ENCODE data around the gene TDRD15. TPM values are rescaled to one million over a fixed set of nuclear protein-coding genes. Genes with fewer than 3 reads are reported as not detected.

Gene TDRD15
- polyA plus RNA-seq, 1 donor (not counting 4 experiments of a cell fraction or from before 2014, with no cell fraction given): not detected

GRCh38 chr2:21161122-21161521, 37.4 kb downstream of the TDRD15 start:
- TF ChIP-seq CTCF (optimal IDR thresholded peaks at IDR 0.05 in 1 of 3, IDR thresholded peaks at IDR 0.05 in 1 of 3, conservative IDR thresholded peaks at IDR 0.05 in 1 of 3; ENCODE audit: extremely low read depth in 1 of 3, insufficient read depth in 2 of 3, low read length in 3 of 3): no peak
- no peak for TF ChIP-seq EZH2 (IDR thresholded peaks at IDR 0.05; ENCODE audit: low read length)
- Histone ChIP-seq H4K20me1 (ENCODE audit: control insufficient read depth, extremely low read depth, insufficient read depth, low read length) (no peaks in the 10 kb centered on the region), H3K9me1 (ENCODE audit: control insufficient read depth, extremely low read depth, insufficient read depth, low read length) (no peaks in the 10 kb centered on the region), H3K9me3 (ENCODE audit: control insufficient read depth, low read depth, low read length) (no peaks in the 10 kb centered on the region), H3K27me3 (ENCODE audit: control insufficient read depth, extremely low read depth, insufficient read depth, low read length) (no peaks in the 10 kb centered on the region), H2AFZ (ENCODE audit: control insufficient read depth, low read length) (no peak overlapping the region), H3K4me2 (ENCODE audit: control insufficient read depth, extremely low read depth, insufficient read depth, low read depth, low read length) (no peak overlapping the region), H3K4me1 (ENCODE audit: control insufficient read depth, extremely low read depth, insufficient read depth, low read length) (no peaks in the 10 kb centered on the region), H3K27ac (ENCODE audit: control insufficient read depth, insufficient read depth, low read length) (no peak overlapping the region), H3K9ac (ENCODE audit: control insufficient read depth, extremely low read depth, insufficient read depth, low read length) (no peak overlapping the region), H3K36me3 (ENCODE audit: control insufficient read depth in 2 of 2, extremely low read depth in 1 of 2, insufficient read depth in 2 of 2, low read length in 2 of 2) (no peaks in the 10 kb centered on the region), H3K79me2 (ENCODE audit: control insufficient read depth, insufficient read depth, low read length) (no peaks in the 10 kb centered on the region), H3K4me3 (ENCODE audit: control insufficient read depth in 2 of 3, extremely low read depth in 1 of 3, insufficient read depth in 2 of 3, low read depth in 1 of 3, low read length in 3 of 3) (no peak overlapping the region)
- dilution Hi-C loops (cut with MboI; ENCODE audit: extremely low pct_ligation_motif_present, low sequenced_read_pairs): no loop called here
- no peak for DNase-seq (ENCODE audit: low read depth, low spot score)
- no peak for FAIRE-seq

GRCh38 chr2:21161832-21162614, 38.3 kb downstream of the TDRD15 start:
- H3K36me3 ChIP-seq (ENCODE audit: control insufficient read depth in 2 of 2, extremely low read depth in 1 of 2, insufficient read depth in 2 of 2, low read length in 2 of 2): no peaks in the 10 kb centered on the region
- DNase-seq (ENCODE audit: low read depth, low spot score): no peak
- H2AFZ ChIP-seq (ENCODE audit: control insufficient read depth, low read length): no peak overlapping the region
- H3K4me3 ChIP-seq (ENCODE audit: control insufficient read depth in 2 of 3, extremely low read depth in 1 of 3, insufficient read depth in 2 of 3, low read depth in 1 of 3, low read length in 3 of 3): no peak overlapping the region
- H4K20me1 ChIP-seq (ENCODE audit: control insufficient read depth, extremely low read depth, insufficient read depth, low read length): no peaks in the 10 kb centered on the region
- TF ChIP-seq EZH2 (IDR thresholded peaks at IDR 0.05; ENCODE audit: low read length) (no peak), CTCF (optimal IDR thresholded peaks at IDR 0.05 in 1 of 3, IDR thresholded peaks at IDR 0.05 in 1 of 3, conservative IDR thresholded peaks at IDR 0.05 in 1 of 3; ENCODE audit: extremely low read depth in 1 of 3, insufficient read depth in 2 of 3, low read length in 3 of 3) (no peak)
- no peaks in the 10 kb centered on the region for H3K4me1 ChIP-seq (ENCODE audit: control insufficient read depth, extremely low read depth, insufficient read depth, low read length)
- H3K9me3 ChIP-seq (ENCODE audit: control insufficient read depth, low read depth, low read length): no peaks in the 10 kb centered on the region
- H3K27ac ChIP-seq (ENCODE audit: control insufficient read depth, insufficient read depth, low read length): no peak overlapping the region
- no peak overlapping the region for H3K9ac ChIP-seq (ENCODE audit: control insufficient read depth, extremely low read depth, insufficient read depth, low read length)
- H3K27me3 ChIP-seq (ENCODE audit: control insufficient read depth, extremely low read depth, insufficient read depth, low read length): no peaks in the 10 kb centered on the region
- dilution Hi-C loops (cut with MboI; ENCODE audit: extremely low pct_ligation_motif_present, low sequenced_read_pairs): no loop called here
- FAIRE-seq: no peak
- no peak overlapping the region for H3K4me2 ChIP-seq (ENCODE audit: control insufficient read depth, extremely low read depth, insufficient read depth, low read depth, low read length)
- no peaks in the 10 kb centered on the region for H3K9me1 ChIP-seq (ENCODE audit: control insufficient read depth, extremely low read depth, insufficient read depth, low read length)
- H3K79me2 ChIP-seq (ENCODE audit: control insufficient read depth, insufficient read depth, low read length): no peaks in the 10 kb centered on the region

Data from keratinocyte (primary cell).